Skeletal muscle satellite cell (primary cell): ENCODE measurements around the gene DSG2.

Experiments used
- H3K27me3 ChIP-seq: 2 replicates; pipeline ENCODE4 v1.7.0; 2013; ENCODE audit warnings: low read length; ENCODE audit not compliant: control insufficient read depth, insufficient read depth
- H3K36me3 ChIP-seq: 2 replicates; pipeline ENCODE4 v1.7.0; 2013; ENCODE audit warnings: mild to moderate bottlenecking, control low read depth, low read length; ENCODE audit not compliant: insufficient read depth
- H3K4me1 ChIP-seq: 2 replicates; pipeline ENCODE4 v1.7.0; 2013; ENCODE audit warnings: low read length; ENCODE audit not compliant: control insufficient read depth, insufficient read depth
- H3K4me2 ChIP-seq: 2 replicates; pipeline ENCODE4 v1.7.0; 2013; ENCODE audit warnings: mild to moderate bottlenecking, low read length
- H3K4me3 ChIP-seq: 2 replicates; pipeline ENCODE4 v1.7.0; 2013; ENCODE audit warnings: low read length
- H3K9ac ChIP-seq: 2 replicates; pipeline ENCODE4 v1.7.0; 2013; ENCODE audit warnings: mild to moderate bottlenecking, low read depth, low read length, moderate library complexity
- H3K9me3 ChIP-seq: replicated peaks from 2 replicates; pipeline ENCODE4 v1.7.0; 2013; ENCODE audit warnings: mild to moderate bottlenecking, control low read depth, low read length

DSG2 gene

DNA sequence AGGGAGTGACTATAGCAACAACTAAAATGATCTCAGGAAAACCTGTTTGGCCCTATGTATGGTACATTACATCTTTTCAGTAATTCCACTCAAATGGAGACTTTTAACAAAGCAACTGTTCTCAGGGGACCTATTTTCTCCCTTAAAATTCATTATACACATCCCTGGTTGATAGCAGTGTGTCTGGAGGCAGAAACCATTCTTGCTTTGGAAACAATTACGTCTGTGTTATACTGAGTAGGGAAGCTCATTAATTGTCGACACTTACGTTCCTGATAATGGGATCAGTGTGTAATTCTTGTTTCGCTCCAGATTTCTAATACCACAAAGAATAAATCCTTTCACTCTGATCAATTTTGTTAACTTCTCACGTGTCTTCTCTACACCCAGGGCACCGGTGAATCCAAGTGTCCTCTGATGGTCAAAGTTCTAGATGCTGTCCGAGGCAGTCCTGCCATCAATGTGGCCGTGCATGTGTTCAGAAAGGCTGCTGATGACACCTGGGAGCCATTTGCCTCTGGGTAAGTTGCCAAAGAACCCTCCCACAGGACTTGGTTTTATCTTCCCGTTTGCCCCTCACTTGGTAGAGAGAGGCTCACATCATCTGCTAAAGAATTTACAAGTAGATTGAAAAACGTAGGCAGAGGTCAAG, 94.7 kb downstream of the DSG2 start:
- H3K4me1 ChIP-seq = no peaks in the 10 kb centered on the region
- no peaks in the 10 kb centered on the region for H3K27me3 ChIP-seq
- H3K36me3 ChIP-seq = no peaks in the 10 kb centered on the region
- H3K9ac ChIP-seq = no peak overlapping the region
- no peak overlapping the region for H3K4me2 ChIP-seq
- no peaks in the 10 kb centered on the region for H3K9me3 ChIP-seq
- no peak overlapping the region for H3K4me3 ChIP-seq

DNA sequence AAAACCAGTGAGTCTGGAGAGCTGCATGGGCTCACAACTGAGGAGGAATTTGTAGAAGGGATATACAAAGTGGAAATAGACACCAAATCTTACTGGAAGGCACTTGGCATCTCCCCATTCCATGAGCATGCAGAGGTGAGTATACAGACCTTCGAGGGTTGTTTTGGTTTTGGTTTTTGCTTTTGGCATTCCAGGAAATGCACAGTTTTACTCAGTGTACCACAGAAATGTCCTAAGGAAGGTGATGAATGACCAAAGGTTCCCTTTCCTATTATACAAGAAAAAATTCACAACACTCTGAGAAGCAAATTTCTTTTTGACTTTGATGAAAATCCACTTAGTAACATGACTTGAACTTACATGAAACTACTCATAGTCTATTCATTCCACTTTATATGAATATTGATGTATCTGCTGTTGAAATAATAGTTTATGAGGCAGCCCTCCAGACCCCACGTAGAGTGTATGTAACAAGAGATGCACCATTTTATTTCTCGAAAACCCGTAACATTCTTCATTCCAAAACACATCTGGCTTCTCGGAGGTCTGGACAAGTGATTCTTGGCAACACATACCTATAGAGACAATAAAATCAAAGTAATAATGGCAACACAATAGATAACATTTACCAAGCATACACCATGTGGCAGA, 97.3 kb downstream of the DSG2 start:
- Histone ChIP-seq H3K4me2 (no peak overlapping the region), H3K36me3 (no peaks in the 10 kb centered on the region), H3K4me3 (no peak overlapping the region), H3K9me3 (no peaks in the 10 kb centered on the region), H3K27me3 (no peaks in the 10 kb centered on the region), H3K4me1 (no peaks in the 10 kb centered on the region), H3K9ac (no peak overlapping the region)

GRCh38 chr18:31596081-31596872, 98.3 kb downstream of the DSG2 start:
- Histone ChIP-seq H3K27me3 (no peaks in the 10 kb centered on the region), H3K9me3 (no peaks in the 10 kb centered on the region), H3K36me3 (no peaks in the 10 kb centered on the region), H3K9ac (no peak overlapping the region), H3K4me1 (no peaks in the 10 kb centered on the region), H3K4me3 (no peak overlapping the region), H3K4me2 (no peak overlapping the region)

DNA sequence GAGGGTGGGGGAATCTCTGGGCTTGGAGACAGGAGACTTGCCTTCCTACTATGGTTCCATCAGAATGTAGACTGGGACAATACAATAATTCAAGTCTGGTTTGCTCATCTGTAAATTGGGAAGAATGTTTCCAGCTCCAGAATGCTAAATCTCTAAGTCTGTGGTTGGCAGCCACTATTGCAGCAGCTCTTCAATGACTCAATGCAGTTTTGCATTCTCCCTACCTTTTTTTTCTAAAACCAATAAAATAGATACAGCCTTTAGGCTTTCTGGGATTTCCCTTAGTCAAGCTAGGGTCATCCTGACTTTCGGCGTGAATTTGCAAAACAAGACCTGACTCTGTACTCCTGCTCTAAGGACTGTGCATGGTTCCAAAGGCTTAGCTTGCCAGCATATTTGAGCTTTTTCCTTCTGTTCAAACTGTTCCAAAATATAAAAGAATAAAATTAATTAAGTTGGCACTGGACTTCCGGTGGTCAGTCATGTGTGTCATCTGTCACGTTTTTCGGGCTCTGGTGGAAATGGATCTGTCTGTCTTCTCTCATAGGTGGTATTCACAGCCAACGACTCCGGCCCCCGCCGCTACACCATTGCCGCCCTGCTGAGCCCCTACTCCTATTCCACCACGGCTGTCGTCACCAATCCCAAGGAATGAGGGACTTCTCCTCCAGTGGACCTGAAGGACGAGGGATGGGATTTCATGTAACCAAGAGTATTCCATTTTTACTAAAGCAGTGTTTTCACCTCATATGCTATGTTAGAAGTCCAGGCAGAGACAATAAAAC, 100.2 kb downstream of the DSG2 start:
- H3K4me3 ChIP-seq = no peak overlapping the region
- H3K27me3 ChIP-seq = no peaks in the 10 kb centered on the region
- H3K4me2 ChIP-seq = no peak overlapping the region
- H3K9ac ChIP-seq = no peak overlapping the region
- no peaks in the 10 kb centered on the region for H3K4me1 ChIP-seq
- H3K36me3 ChIP-seq = no peaks in the 10 kb centered on the region
- H3K9me3 ChIP-seq = no peaks in the 10 kb centered on the region
